HepG2 (cell line): ENCODE data around the gene UPB1. TPM values are rescaled to one million over a fixed set of nuclear protein-coding genes. Genes with fewer than 3 reads are reported as not detected.

Source experiments
- AFF4 ChIP-seq: sonication (generic); formaldehyde crosslinking; IDR thresholded peaks from 2 replicates; pipeline ENCODE4 v1.4.0; 2020; ENCODE audit warnings: missing genetic modification reagents
- ATF7 ChIP-seq, 2 experiments: fragments of 450-650 bp in 1 of 2; sonication (generic) in 1 of 2; formaldehyde crosslinking in 1 of 2; IDR thresholded peaks; 2 replicates each; pipeline versions ENCODE4 v1.4.0 to v1.6.1; 2016 to 2020; ENCODE audit warnings: antibody characterized with exemption in 1 of 2, mild to moderate bottlenecking in 1 of 2, missing genetic modification reagents in 1 of 2
- ESRRA ChIP-seq: sonication (generic); formaldehyde crosslinking; IDR thresholded peaks from 2 replicates; pipeline ENCODE4 v1.5.1; 2020; ENCODE audit warnings: mild to moderate bottlenecking, low read depth, missing genetic modification reagents
- GABPB1 ChIP-seq: IDR thresholded peaks from 2 replicates; pipeline ENCODE4 v1.6.1; 2016; ENCODE audit warnings: mild to moderate bottlenecking, missing genetic modification reagents, moderate library complexity, missing compliant biosample characterization
- HNRNPL ChIP-seq: fragments of 200-400 bp; formaldehyde crosslinking; IDR thresholded peaks from 2 replicates; pipeline ENCODE4 v1.6.1; 2017; ENCODE audit warnings: mild to moderate bottlenecking, low read depth, low read length
- HOXD1 ChIP-seq: sonication (generic); formaldehyde crosslinking; IDR thresholded peaks from 2 replicates; pipeline ENCODE4 v1.5.0; 2020; ENCODE audit warnings: missing genetic modification reagents
- IRF1 ChIP-seq: sonication (generic); formaldehyde crosslinking; IDR thresholded peaks from 2 replicates; pipeline ENCODE4 v1.4.0; 2020; ENCODE audit warnings: low read depth, mild to moderate bottlenecking, missing genetic modification reagents
- MED8 ChIP-seq: sonication (generic); formaldehyde crosslinking; IDR thresholded peaks from 2 replicates; pipeline ENCODE4 v1.8.1; 2023; ENCODE audit warnings: mild to moderate bottlenecking, missing genetic modification reagents; ENCODE audit not compliant: insufficient replicate concordance
- NRL ChIP-seq: sonication (generic); formaldehyde crosslinking; IDR thresholded peaks from 2 replicates; pipeline ENCODE4 v1.5.0; 2020; ENCODE audit warnings: missing genetic modification reagents, mild to moderate bottlenecking, moderate library complexity, borderline replicate concordance
- RAD21 ChIP-seq: fragments of 450-650 bp; formaldehyde crosslinking; IDR thresholded peaks from 2 replicates; pipeline ENCODE4 v1.5.0; 2020; ENCODE audit warnings: mild to moderate bottlenecking
- RARA ChIP-seq: IDR thresholded peaks from 2 replicates; pipeline ENCODE4 v1.6.1; 2016; ENCODE audit warnings: missing genetic modification reagents, missing compliant biosample characterization
- RBM22 ChIP-seq: fragments of 200-400 bp; formaldehyde crosslinking; optimal IDR thresholded peaks from 2 replicates; pipeline ENCODE3; 2017; ENCODE audit warnings: mild to moderate bottlenecking, low read length, moderate library complexity
- TGIF2 ChIP-seq: IDR thresholded peaks from 2 replicates; pipeline ENCODE4 v1.6.1; 2016; ENCODE audit warnings: control low read depth, missing compliant biosample characterization
- ZMYM2 ChIP-seq: sonication (generic); formaldehyde crosslinking; IDR thresholded peaks from 2 replicates; pipeline ENCODE4 v1.8.0; 2022; ENCODE audit warnings: mild to moderate bottlenecking, missing genetic modification reagents
- ZNF225 ChIP-seq: sonication (generic); formaldehyde crosslinking; IDR thresholded peaks from 2 replicates; pipeline ENCODE4 v1.4.0; 2020; ENCODE audit warnings: mild to moderate bottlenecking, missing genetic modification reagents
- ZNF232 ChIP-seq: sonication (generic); formaldehyde crosslinking; IDR thresholded peaks from 2 replicates; pipeline ENCODE4 v1.4.0; 2020; ENCODE audit warnings: missing genetic modification reagents, borderline replicate concordance
- ZNF263 ChIP-seq: sonication (generic); formaldehyde crosslinking; IDR thresholded peaks from 2 replicates; pipeline ENCODE4 v1.4.0; 2020; ENCODE audit warnings: missing genetic modification reagents
- ZNF441 ChIP-seq: sonication (generic); formaldehyde crosslinking; IDR thresholded peaks from 2 replicates; pipeline ENCODE4 v1.7.0; 2021; ENCODE audit warnings: missing genetic modification reagents, borderline replicate concordance
- ZNF468 ChIP-seq: sonication (generic); formaldehyde crosslinking; IDR thresholded peaks from 2 replicates; pipeline ENCODE4 v1.8.0; 2022; ENCODE audit warnings: mild to moderate bottlenecking, moderate library complexity, missing genetic modification reagents
- ZNF546 ChIP-seq: sonication (generic); formaldehyde crosslinking; conservative IDR thresholded peaks from 2 replicates; pipeline ENCODE4 v1.8.1; 2023; ENCODE audit warnings: mild to moderate bottlenecking, missing genetic modification reagents
- ZNF660 ChIP-seq: sonication (generic); formaldehyde crosslinking; IDR thresholded peaks from 2 replicates; pipeline ENCODE4 v1.5.1; 2020; ENCODE audit warnings: mild to moderate bottlenecking, low read depth, missing genetic modification reagents, borderline replicate concordance
- ZNF710 ChIP-seq: sonication (generic); formaldehyde crosslinking; IDR thresholded peaks from 2 replicates; pipeline ENCODE4 v1.5.0; 2020; ENCODE audit warnings: mild to moderate bottlenecking, missing genetic modification reagents, borderline replicate concordance
- polyA plus RNA-seq, 8 experiments: library from polyadenylated mRNA; depleted of rRNA in 3 of 8; stranded (reverse) in 7 of 8; unstranded in 1 of 8; fragments of >200 nt; fragmentation: Illumina TruSeq in 4 of 8; extraction: Trizol in 4 of 8; gene quantifications; 2 replicates each; pipeline versions ENCODE4 v1.2.1 to v1.2.3, GENCODE V29; 2011 to 2016; ENCODE audit warnings: low read depth in 4 of 8, missing spikeins in 1 of 8, mixed read lengths in 1 of 8; ENCODE audit not compliant: insufficient read depth in 1 of 8
- total RNA-seq, 5 experiments: library from RNA; depleted of rRNA; stranded (reverse); fragments of >200 nt; fragmentation: Illumina TruSeq; extraction: Trizol; gene quantifications; 2 replicates each; pipeline ENCODE4 v1.2.3, GENCODE V29; 2016; ENCODE audit warnings: low read depth in 1 of 5

UPB1 gene
- total and polyA plus RNA-seq, 2 of the 13 experiments (the other 11 are each of a cell fraction or from before 2014, with no cell fraction given), result 0.38 to 1.2 TPM

GRCh38 chr22:24554313-24555164, 59.4 kb downstream of the UPB1 start, which contains the start of gene GUCD1 (continued):
- 0 out of 2 replicates have a peak, but pooled peaks have one; percentile 3 for TF ChIP-seq IRF1
- TF ChIP-seq ESRRA (CRISPR knock-in tag), result peak; percentile 40; the same call in 1 of the 2 replicates
- TF ChIP-seq ZNF660 (CRISPR knock-in tag), result no peak
- peak; percentile 28 for TF ChIP-seq ZNF263 (CRISPR knock-in tag)
- 0 out of 2 replicates have a peak, but pooled peaks have one; percentile 4 for TF ChIP-seq ZNF441 (CRISPR knock-in tag)
- 0 out of 2 replicates have a peak, but pooled peaks have one; percentile 42 for TF ChIP-seq ZNF232 (CRISPR knock-in tag)
- 0 out of 2 replicates have a peak, but pooled peaks have one; percentile 22 for TF ChIP-seq TGIF2 (CRISPR knock-in tag)
- peak; percentile 58; the same call in 1 of the 2 replicates for TF ChIP-seq RAD21 (CRISPR knock-in tag)
- 0 out of 2 replicates have a peak, but pooled peaks have one; percentile 49 for TF ChIP-seq ZNF546
- TF ChIP-seq RBM22, result peak; percentile 18
- 0 out of 2 replicates have a peak, but pooled peaks have one; percentile 19 for TF ChIP-seq GABPB1
- TF ChIP-seq AFF4 (CRISPR knock-in tag), result peak; percentile 63
- peak; percentile 75; the same call in 1 of the 2 replicates for TF ChIP-seq ZNF710 (CRISPR knock-in tag)
- TF ChIP-seq HOXD1, result peak; percentile 53; the same call in 1 of the 2 replicates
- peak; percentile 56 for TF ChIP-seq MED8
- TF ChIP-seq ZNF468, result 0 out of 2 replicates have a peak, but pooled peaks have one; percentile 67
- TF ChIP-seq HNRNPL, result 0 out of 2 replicates have a peak, but pooled peaks have one; percentile 68
- TF ChIP-seq ZNF225 (CRISPR knock-in tag), result peak; percentile 59; the same call in 1 of the 2 replicates
- peak; percentile 44 for TF ChIP-seq RARA (CRISPR knock-in tag)
- no peak for TF ChIP-seq ZMYM2 (CRISPR knock-in tag)
- 0 out of 2 replicates have a peak, but pooled peaks have one; percentile 26 for TF ChIP-seq NRL
- TF ChIP-seq ATF7 (IDR thresholded peaks at IDR 0.05), result no peak
- 0 out of 2 replicates have a peak, but pooled peaks have one; percentile 34 for TF ChIP-seq ATF7 (CRISPR knock-in tag; IDR thresholded peaks at IDR 0.05)
